H1 (cell line): ENCODE data around the gene RTP2. TPM values are rescaled to one million over a fixed set of nuclear protein-coding genes. Genes with fewer than 3 reads are reported as not detected.
A peak's percentile ranks its signal among the peaks of the same experiment; 100 is the strongest.

Experiments
- CTCF ChIA-PET: fragments of 300-600 bp; sonication (Branson Sonifier 250); formaldehyde crosslinking; loops from one replicate; lab custom pipeline; 2021; ENCODE audit not compliant: partially characterized antibody; lab: Charles Lee
- POLR2A ChIA-PET: fragments of 300-600 bp; sonication (Branson Sonifier 250); formaldehyde crosslinking; loops from one replicate; lab custom pipeline; 2021; ENCODE audit warnings: inconsistent platforms; ENCODE audit not compliant: partially characterized antibody; lab: Charles Lee
- DNase-seq, 2 experiments: peaks; one replicate each; pipeline versions ENCODE4 v3.0.0 to v3.0.0-alpha.2; 2010 to 2022; ENCODE audit warnings: low spot score in 2 of 2, low read depth in 1 of 2, mixed read lengths in 1 of 2
- FAIRE-seq: peaks from 2 replicates; lab custom pipeline; 2011; peaks lifted over from hg19 to GRCh38; lab: Jason Lieb, UNC
- H2AFZ ChIP-seq: 2 replicates; pipeline ENCODE4 v1.8.1; 2012; ENCODE audit warnings: low read length, inconsistent platforms
- H2AK5ac ChIP-seq: 2 replicates; pipeline ENCODE4 v1.6.1; 2013; ENCODE audit warnings: low read depth, low read length
- H2BK120ac ChIP-seq: replicated peaks from 2 replicates; pipeline ENCODE3; 2013; ENCODE audit warnings: low read depth, low read length, inconsistent platforms
- H2BK12ac ChIP-seq: 2 replicates; pipeline ENCODE4 v1.6.1; 2013; ENCODE audit warnings: low read depth, low read length
- H2BK15ac ChIP-seq: 2 replicates; pipeline ENCODE4 v1.6.1; 2013; ENCODE audit warnings: low read length
- H2BK20ac ChIP-seq: 2 replicates; pipeline ENCODE4 v1.6.1; 2013; ENCODE audit warnings: low read length
- H2BK5ac ChIP-seq: 2 replicates; pipeline ENCODE4 v1.6.1; 2013; ENCODE audit warnings: low read depth, low read length
- H3K14ac ChIP-seq: 2 replicates; pipeline ENCODE4 v1.6.1; 2013; ENCODE audit warnings: inconsistent platforms; ENCODE audit not compliant: insufficient read length
- H3K18ac ChIP-seq: 2 replicates; pipeline ENCODE4 v1.6.1; 2013; ENCODE audit warnings: low read length; ENCODE audit errors: extremely low read depth
- H3K23ac ChIP-seq: 2 replicates; pipeline ENCODE4 v1.6.1; 2013; ENCODE audit warnings: inconsistent platforms; ENCODE audit not compliant: insufficient read length
- H3K23me2 ChIP-seq: 2 replicates; pipeline ENCODE4 v1.6.1; 2013; ENCODE audit warnings: low read depth, low read length
- H3K27ac ChIP-seq: 2 replicates; pipeline ENCODE4 v1.6.1; 2011; ENCODE audit warnings: low read depth, low read length, inconsistent platforms
- H3K27me3 ChIP-seq, 4 experiments: replicated peaks in 1 of 4; 1 replicate in 1 of 4; 2 replicates in 3 of 4; pipeline versions ENCODE4 v1.6.1 to v1.8.1; 2011 to 2013; ENCODE audit warnings: low read length in 3 of 4, mild to moderate bottlenecking in 3 of 4, inconsistent platforms in 2 of 4, mixed read lengths in 2 of 4, moderate library complexity in 1 of 4; ENCODE audit not compliant: control insufficient read depth in 3 of 4, insufficient read depth in 3 of 4; ENCODE audit errors: extremely low read depth in 1 of 4
- H3K36me3 ChIP-seq, 4 experiments: 2 replicates each; pipeline versions ENCODE4 v1.6.1 to v1.8.1; 2011 to 2013; ENCODE audit warnings: mild to moderate bottlenecking in 4 of 4, low read length in 3 of 4, moderate library complexity in 2 of 4, control low read depth in 1 of 4, inconsistent platforms in 1 of 4; ENCODE audit not compliant: insufficient read depth in 4 of 4, control insufficient read depth in 2 of 4
- H3K4ac ChIP-seq: replicated peaks from 2 replicates; pipeline ENCODE3; 2013; ENCODE audit warnings: low read length, low read depth, mixed read lengths, inconsistent platforms; ENCODE audit not compliant: insufficient read length
- H3K4me1 ChIP-seq, 4 experiments: replicated peaks in 1 of 4; 1 replicate in 1 of 4; 2 replicates in 3 of 4; pipeline versions ENCODE4 v1.6.1 to v1.8.1; 2011 to 2013; ENCODE audit warnings: low read length in 3 of 4, inconsistent platforms in 2 of 4, mixed read lengths in 1 of 4; ENCODE audit not compliant: insufficient read depth in 4 of 4, control insufficient read depth in 3 of 4
- H3K4me2 ChIP-seq, 2 experiments: 2 replicates each; pipeline versions ENCODE4 v1.6.1 to v1.8.1; 2011 to 2013; ENCODE audit warnings: low read depth in 2 of 2, low read length in 2 of 2, control low read depth in 1 of 2, inconsistent platforms in 1 of 2, mild to moderate bottlenecking in 1 of 2; ENCODE audit not compliant: insufficient read depth in 1 of 2
- H3K4me3 ChIP-seq, 4 experiments: fragments of 200-600, 300-600 bp in 1 of 4; sonication (generic), shearing (Covaris generic), sonication (Bioruptor Twin) in 1 of 4; 2 replicates each; pipeline versions ENCODE4 v1.5.1 to v1.8.1; 2011 to 2016; ENCODE audit warnings: low read length in 4 of 4, low read depth in 3 of 4, control low read depth in 2 of 4, inconsistent platforms in 2 of 4, mild to moderate bottlenecking in 2 of 4, mixed read lengths in 1 of 4, moderate library complexity in 1 of 4; ENCODE audit not compliant: insufficient read depth in 2 of 4; ENCODE audit errors: extremely low read depth in 1 of 4
- H3K56ac ChIP-seq: replicated peaks from 2 replicates; pipeline ENCODE3; 2013; ENCODE audit warnings: low read depth, mild to moderate bottlenecking, mixed read lengths, low read length, inconsistent platforms; ENCODE audit not compliant: insufficient read length
- H3K79me1 ChIP-seq: 2 replicates; pipeline ENCODE4 v1.6.1; 2013; ENCODE audit warnings: low read depth, low read length, control low read depth
- H3K79me2 ChIP-seq, 2 experiments: 2 replicates each; pipeline versions ENCODE4 v1.6.1 to v1.8.1; 2012 to 2013; ENCODE audit warnings: low read length in 2 of 2, mild to moderate bottlenecking in 2 of 2, inconsistent platforms in 1 of 2; ENCODE audit not compliant: insufficient read depth in 2 of 2, control insufficient read depth in 1 of 2
- H3K9ac ChIP-seq, 4 experiments: replicated peaks in 1 of 4; 1 replicate in 1 of 4; 2 replicates in 3 of 4; pipeline versions ENCODE4 v1.6.1 to v1.8.1; 2011 to 2013; ENCODE audit warnings: low read depth in 3 of 4, low read length in 3 of 4, control low read depth in 2 of 4, mild to moderate bottlenecking in 2 of 4, moderate library complexity in 2 of 4, inconsistent platforms in 1 of 4; ENCODE audit errors: extremely low read depth in 1 of 4
- H3K9me3 ChIP-seq, 2 experiments: 2 replicates each; pipeline versions ENCODE4 v1.6.1 to v1.8.1; 2012 to 2013; ENCODE audit warnings: mild to moderate bottlenecking in 2 of 2, moderate library complexity in 2 of 2, control low read depth in 1 of 2, inconsistent platforms in 1 of 2, low read depth in 1 of 2, low read length in 1 of 2, mixed read lengths in 1 of 2; ENCODE audit not compliant: insufficient read depth in 2 of 2
- H4K20me1 ChIP-seq, 2 experiments: replicated peaks in 1 of 2; 2 replicates each; pipeline versions ENCODE3 to v1.8.1; 2011 to 2013; ENCODE audit warnings: inconsistent platforms in 2 of 2, low read length in 2 of 2, mild to moderate bottlenecking in 1 of 2; ENCODE audit not compliant: insufficient read depth in 2 of 2, control insufficient read depth in 1 of 2
- H4K5ac ChIP-seq: 2 replicates; pipeline ENCODE4 v1.6.1; 2013; ENCODE audit warnings: low read length, low read depth, mixed read lengths, inconsistent platforms; ENCODE audit not compliant: insufficient read length
- H4K8ac ChIP-seq: 2 replicates; pipeline ENCODE4 v1.8.0; 2013; ENCODE audit warnings: mild to moderate bottlenecking, moderate library complexity, low read length, inconsistent platforms; ENCODE audit not compliant: insufficient read depth; ENCODE audit errors: extremely low read depth
- H4K91ac ChIP-seq: replicated peaks from 2 replicates; pipeline ENCODE3; 2013; ENCODE audit warnings: low read length, mixed read lengths, inconsistent platforms; ENCODE audit not compliant: insufficient read length
- ASH2L ChIP-seq: fragments of 200-600, 300-600 bp; sonication (generic); IDR thresholded peaks from one replicate; pipeline ENCODE4 v1.7.1; 2017; ENCODE audit warnings: low read length
- CBX5 ChIP-seq: fragments of 300-800, 300-1000 bp; sonication (generic); IDR thresholded peaks from 2 replicates; pipeline ENCODE4 v1.7.1; 2016; ENCODE audit warnings: antibody characterized with exemption, low read length, low read depth
- CEBPB ChIP-seq: IDR thresholded peaks from 2 replicates; pipeline ENCODE4 v1.6.1; 2012; ENCODE audit warnings: low read depth, low read length
- EZH2 ChIP-seq: fragments of 200-600 bp; sonication (generic); IDR thresholded peaks from 2 replicates; pipeline ENCODE4 v1.7.1; 2012; ENCODE audit warnings: low read depth, mild to moderate bottlenecking, moderate library complexity, low read length, inconsistent platforms; ENCODE audit not compliant: severe bottlenecking
- RFX5 ChIP-seq: IDR thresholded peaks from 2 replicates; pipeline ENCODE4 v1.6.1; 2011; ENCODE audit warnings: low read depth, low read length, improper control_type of control experiment, borderline replicate concordance
- RXRA ChIP-seq: IDR thresholded peaks from 2 replicates; pipeline ENCODE4 v1.6.1; 2011; ENCODE audit warnings: low read depth, mild to moderate bottlenecking, low read length, moderate library complexity; ENCODE audit not compliant: insufficient read depth
- SAP30 ChIP-seq: fragments of 300-600 bp; sonication (generic); IDR thresholded peaks from 2 replicates; pipeline ENCODE4 v1.7.1; 2012; ENCODE audit warnings: low read length, moderate library complexity, mild to moderate bottlenecking, inconsistent platforms; ENCODE audit not compliant: insufficient read depth, insufficient replicate concordance
- SIRT6 ChIP-seq: IDR thresholded peaks from one replicate; pipeline ENCODE4 v1.7.1; 2012; ENCODE audit warnings: low read length, inconsistent platforms
- TEAD4 ChIP-seq: IDR thresholded peaks from 2 replicates; pipeline ENCODE4 v1.6.1; 2012; ENCODE audit warnings: low read depth, low read length, inconsistent platforms, mixed read lengths
- ZNF274 ChIP-seq: IDR thresholded peaks from 2 replicates; pipeline ENCODE4 v1.7.0; 2012; ENCODE audit warnings: low read length, borderline replicate concordance; ENCODE audit errors: extremely low read depth
- WGBS, 2 experiments: shearing (Covaris generic) in 1 of 2; methylation state at CpG; one replicate each; pipeline versions ENCODE4 v1.1.6 to v1.1.7; 2013 to 2015; ENCODE audit warnings: low lambda C conversion rate in 2 of 2, mixed read lengths in 2 of 2, inconsistent platforms in 1 of 2, low coverage in 1 of 2, missing lambda C conversion rate in 1 of 2; ENCODE audit not compliant: insufficient replicate concordance in 2 of 2, insufficient coverage in 1 of 2, insufficient read length in 1 of 2; ENCODE audit errors: extremely low coverage in 1 of 2, missing lambda C conversion rate in 1 of 2; 5-methylcytosine and 5-hydroxymethylcytosine counted together
- polyA plus RNA-seq, 7 experiments: library from polyadenylated mRNA; depleted of rRNA in 3 of 7; stranded (reverse) in 5 of 7; unstranded in 2 of 7; fragments of >200 nt in 5 of 7; fragments of 200-250 nt in 2 of 7; gene quantifications; 1 replicate in 5 of 7; 2 replicates in 1 of 7; 4 replicates in 1 of 7; pipeline versions ENCODE4 v1.2.1 to v1.2.3, GENCODE V29; 2011 to 2013; ENCODE audit warnings: missing spikeins in 2 of 7, mixed read lengths in 2 of 7
- total RNA-seq: library from RNA; stranded (reverse); fragmentation: NEBNext Ultra II Directional; extraction: Animal tissue kit (Norgen Biotek cat#: 25700); gene quantifications from 2 replicates; pipeline ENCODE4 v1.2.1, GENCODE V29; 2021

The RTP2 gene
- total and polyA plus RNA-seq, 2 of the 8 experiments (the other 6 are each of a cell fraction or from before 2014, with no cell fraction given), result not detected

- H3K4ac ChIP-seq, result no peak overlapping the region
- H3K79me2 ChIP-seq, result peaks cover 0 to 12% of the 10 kb centered on the region in 2 experiments; a peak in 1 of 4 replicates
- H3K56ac ChIP-seq, result peak overlapping the region; percentile 42
- H3K18ac ChIP-seq, result peak overlapping the region; percentile 38; the same call in 1 of the 2 replicates
- FAIRE-seq, result no peak
- peak overlapping the region; percentile 86 to 90 for H3K4me2 ChIP-seq
- no peak overlapping the region for H2BK15ac ChIP-seq
- H3K14ac ChIP-seq, result no peak overlapping the region
- 0 out of 2 replicates have a peak overlapping the region, but pooled peaks have one; percentile 5 for H4K8ac ChIP-seq
- ChIA-PET POLR2A (interaction anchor here (0.8 to 2.9 kb wide), 14 partner anchors 19 to 1203 kb away, joined by 3 to 19 read pairs (median 4); partner anchors contain the start of gene LPP), CTCF (interaction anchor here (0.5 to 1.9 kb wide), 14 partner anchors 82 to 1910 kb away, joined by 3 to 12 read pairs (median 3); partner anchors contain the start of gene LPP)
- H2BK5ac ChIP-seq, result peak overlapping the region; percentile 79; the same call in 1 of the 2 replicates
- 2% methylated on average over 48 of the region's 55 CpGs; no CpG with 5 or more reads in 1 of the 2 experiments for WGBS, 2 experiments
- H3K4me1 ChIP-seq, result peaks cover 5 to 22% (median 12%) of the 10 kb centered on the region in 4 experiments; a peak in 6 of 7 replicates
- H2BK20ac ChIP-seq, result no peak overlapping the region
- H2AFZ ChIP-seq, result no peak overlapping the region
- no peak overlapping the region for H4K91ac ChIP-seq
- peak overlapping the region; percentile 2 for H2BK120ac ChIP-seq
- no peaks in the 10 kb centered on the region for H3K79me1 ChIP-seq
- no peaks in the 10 kb centered on the region for H4K20me1 ChIP-seq
- H3K23me2 ChIP-seq, result peaks cover 22% of the 10 kb centered on the region
- no peaks in the 10 kb centered on the region for H3K36me3 ChIP-seq
- no peak overlapping the region; the same call in 1 of the 2 replicates for H2AK5ac ChIP-seq
- H3K4me3 ChIP-seq, result peak overlapping the region; percentile 79 to 91 (median 87)
- H3K9me3 ChIP-seq, result no peaks in the 10 kb centered on the region
- peak overlapping the region; percentile 77; the same call in 1 of the 2 replicates for H2BK12ac ChIP-seq
- peak overlapping the region; percentile 25; the same call in 1 of the 2 replicates for H3K27ac ChIP-seq
- peak overlapping the region; percentile 73 to 90 (median 80) for H3K9ac ChIP-seq
- no peak overlapping the region for H3K23ac ChIP-seq
- H3K27me3 ChIP-seq, result peaks cover 0 to 10% (median 5%) of the 10 kb centered on the region in 4 experiments; a peak in 3 of 7 replicates
- no peak overlapping the region for H4K5ac ChIP-seq
- DNase-seq, result no peak
- TF ChIP-seq RFX5 (no peak), CBX5 (no peak), ASH2L (peak; percentile 11), SAP30 (no peak), CEBPB (no peak), ZNF274 (no peak), SIRT6 (no peak), EZH2 (no peak), TEAD4 (no peak), RXRA (no peak)
Measured at GRCh38 chr3:187744169-187745151, 42.1 kb upstream of the RTP2 start.
